NCI-H2196 treated with DMSO at 0.1 percent for 48 hours (cell line): ENCODE measurements around the gene DAAM2.

Source experiments
- DNase-seq: peaks from one replicate; lab custom pipeline; 2025; ENCODE audit not compliant: unreplicated experiment; lab: John Stamatoyannopoulos, UW

The DAAM2 gene

DNA sequence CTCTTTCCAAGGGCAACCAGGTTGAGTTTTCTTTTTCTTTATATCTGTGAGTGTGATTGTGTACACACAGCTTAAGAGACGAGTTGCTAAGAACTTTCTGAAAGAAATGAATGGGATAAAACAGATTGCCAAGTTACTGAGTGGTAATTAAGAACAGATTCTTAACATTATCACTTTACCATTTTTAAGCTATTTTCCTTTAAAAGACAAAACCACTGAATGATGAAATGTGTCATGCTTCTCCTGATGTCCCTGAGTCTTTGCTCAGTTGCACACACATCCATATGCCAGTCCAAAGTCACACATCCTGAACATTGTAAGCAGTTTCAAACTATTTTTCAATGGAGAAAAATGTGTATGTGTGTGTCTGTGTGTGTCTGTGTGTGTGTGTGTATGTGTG lies 5.5 kb upstream of the DAAM2 start:
- no peak for DNase-seq

DNA sequence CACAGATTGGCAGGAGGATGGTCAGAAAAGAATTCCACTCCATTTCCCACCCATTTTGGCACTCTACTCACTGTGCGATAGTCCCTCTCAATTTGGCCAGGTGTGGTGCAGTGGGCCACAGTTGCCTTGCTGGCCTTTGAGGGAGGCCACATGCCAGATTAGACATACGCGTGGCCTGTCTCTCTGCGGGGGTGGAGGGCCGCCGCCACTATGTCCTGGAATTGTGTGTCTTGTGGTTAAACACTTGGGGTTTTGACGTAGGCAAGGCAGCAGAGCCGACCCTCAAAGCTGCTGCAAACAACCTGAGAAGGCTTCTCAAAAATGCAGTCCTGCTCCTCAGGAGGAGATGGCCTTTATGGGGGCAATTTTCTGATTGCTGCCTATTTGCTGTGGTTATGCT lies 4.9 kb upstream of the DAAM2 start:
- DNase-seq = no peak

GRCh38 chr6:39790772-39791171 lies 1.4 kb upstream of the DAAM2 start:
- DNase-seq = no peak

- DNase-seq = no peak
These were observed 865 bp upstream of the DAAM2 start for GRCh38 chr6:39791311-39791710.

- DNase-seq = no peak
These were observed 619 bp downstream of the DAAM2 start for GRCh38 chr6:39792540-39793450.

DNA sequence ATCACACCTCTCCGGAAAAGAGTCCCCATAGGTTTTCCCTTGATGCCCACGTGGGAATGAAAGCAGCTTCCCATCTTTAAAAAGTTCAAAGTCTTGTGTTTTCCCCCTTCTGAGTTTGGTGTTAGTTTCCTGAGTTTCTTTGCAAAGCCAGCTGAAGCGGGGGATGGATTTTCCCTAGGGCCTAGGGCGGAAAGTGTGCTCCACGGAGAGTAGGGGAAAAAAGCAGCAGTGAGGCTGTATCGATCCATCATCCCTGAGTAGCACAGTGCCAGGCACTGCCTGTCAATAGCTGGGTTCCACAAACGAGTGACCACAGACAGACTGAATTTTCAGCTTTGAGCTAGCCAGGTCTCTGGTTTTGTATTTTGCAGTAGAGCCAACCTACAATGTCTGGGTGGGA lies 1.3 kb downstream of the DAAM2 start:
- DNase-seq = no peak

DNA sequence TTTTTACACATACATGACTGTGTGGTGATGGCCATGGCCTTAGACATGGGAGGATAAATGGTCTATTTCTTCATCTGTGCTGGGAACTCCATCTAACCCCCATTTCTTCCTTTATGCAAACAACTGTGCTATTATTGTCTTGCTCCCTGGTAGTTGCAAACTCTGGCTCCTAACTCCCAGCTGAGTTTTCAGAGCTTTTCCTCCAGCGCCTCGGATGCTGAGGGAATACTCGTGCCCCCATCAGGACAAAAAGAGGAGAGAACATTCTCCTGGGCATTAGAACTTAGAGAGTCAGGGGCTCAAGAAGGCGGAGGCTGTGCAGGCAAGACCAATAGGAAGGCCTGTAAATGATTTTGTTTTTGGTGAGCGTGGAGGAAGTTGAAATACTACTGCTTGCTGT lies 2.1 kb downstream of the DAAM2 start:
- no peak for DNase-seq

- DNase-seq = no peak
These were observed 5.6 kb downstream of the DAAM2 start for GRCh38 chr6:39797751-39798150.

DNA sequence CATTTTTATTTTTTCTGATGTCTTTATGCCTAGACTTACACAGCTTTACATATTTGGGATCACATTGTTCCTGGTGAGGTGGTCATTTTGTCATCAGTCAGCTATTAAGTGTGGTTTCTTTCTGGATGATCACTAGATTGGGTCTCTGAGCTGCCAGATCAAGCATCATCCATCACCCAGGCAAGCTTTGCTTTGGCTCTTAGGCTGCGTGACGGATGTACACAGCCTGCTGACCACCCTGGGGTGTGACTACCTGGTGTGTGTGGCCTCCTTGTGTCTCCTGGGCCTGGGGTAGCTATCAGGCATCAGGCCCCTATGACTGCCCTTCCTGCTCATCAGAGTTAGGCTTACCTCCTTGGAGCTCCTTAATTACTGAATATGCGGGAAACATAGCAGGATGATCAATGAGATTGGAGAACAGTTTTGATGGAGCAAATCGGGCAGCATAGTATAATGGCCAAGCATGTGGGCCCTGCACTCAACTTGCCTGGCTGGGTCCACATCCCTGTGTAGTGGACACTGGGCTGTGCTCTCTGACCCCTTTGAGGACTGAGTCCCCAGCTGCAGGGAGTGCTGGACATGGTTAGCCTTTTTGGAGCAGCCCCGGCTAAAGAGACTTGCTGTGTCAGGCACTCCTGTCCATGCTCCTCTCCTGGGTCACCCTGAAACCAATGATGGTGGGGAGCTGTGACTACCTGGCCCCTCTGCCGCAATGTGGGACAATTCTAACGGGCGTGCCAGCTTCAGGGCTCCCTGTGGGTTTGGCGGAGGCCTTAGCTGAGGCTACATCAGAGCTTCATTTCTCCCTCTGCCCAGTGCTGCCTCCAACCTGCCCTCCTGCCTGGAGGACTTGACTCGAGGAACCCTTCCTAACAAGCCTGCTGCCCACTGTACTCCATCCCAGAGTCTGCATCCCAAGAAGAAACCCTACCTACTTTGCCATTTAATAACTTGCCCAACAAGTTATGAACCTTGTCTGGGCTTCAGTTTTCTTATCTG lies 8.2 kb downstream of the DAAM2 start:
- no peak for DNase-seq

DNA sequence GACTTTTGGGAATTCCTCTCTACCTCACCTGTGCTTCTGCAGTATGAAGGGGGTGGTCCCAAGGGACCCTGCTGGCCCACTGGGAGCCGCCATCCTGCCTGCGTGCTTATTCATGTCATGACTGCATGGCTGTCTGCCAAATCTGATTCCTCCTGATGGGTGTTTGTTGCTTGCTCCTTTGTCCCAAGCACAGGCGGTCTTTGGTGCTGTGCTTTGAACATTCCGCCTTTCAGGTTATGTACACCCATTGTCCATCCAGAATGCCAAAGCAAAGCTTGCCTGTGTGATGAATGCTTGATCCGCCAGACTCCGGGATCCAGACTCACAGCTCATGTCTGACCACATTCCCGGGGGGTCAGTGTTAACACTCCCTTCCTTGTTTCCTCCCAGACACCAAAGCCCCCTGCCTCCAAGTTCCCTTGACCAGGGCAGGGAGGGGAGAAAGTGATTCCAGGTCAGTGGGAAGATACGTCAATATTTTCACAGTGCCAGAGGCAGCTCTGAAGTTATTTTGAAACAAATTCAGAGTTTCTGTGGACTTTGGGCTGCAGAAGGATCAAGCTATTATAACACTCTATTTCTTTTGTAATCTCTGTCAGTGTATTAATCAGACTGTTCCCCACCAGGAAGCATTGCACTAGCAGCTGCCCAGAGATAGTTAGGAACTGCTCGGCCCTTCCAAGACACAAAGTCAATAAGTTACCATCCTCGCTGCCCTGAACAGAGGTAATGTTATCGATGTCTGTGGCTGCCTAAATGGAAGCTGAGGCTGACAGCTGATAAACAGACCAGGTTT lies 9.5 kb downstream of the DAAM2 start:
- no peak for DNase-seq

- no peak for DNase-seq
These were observed 11.7 kb downstream of the DAAM2 start for GRCh38 chr6:39803872-39804271.

DNA sequence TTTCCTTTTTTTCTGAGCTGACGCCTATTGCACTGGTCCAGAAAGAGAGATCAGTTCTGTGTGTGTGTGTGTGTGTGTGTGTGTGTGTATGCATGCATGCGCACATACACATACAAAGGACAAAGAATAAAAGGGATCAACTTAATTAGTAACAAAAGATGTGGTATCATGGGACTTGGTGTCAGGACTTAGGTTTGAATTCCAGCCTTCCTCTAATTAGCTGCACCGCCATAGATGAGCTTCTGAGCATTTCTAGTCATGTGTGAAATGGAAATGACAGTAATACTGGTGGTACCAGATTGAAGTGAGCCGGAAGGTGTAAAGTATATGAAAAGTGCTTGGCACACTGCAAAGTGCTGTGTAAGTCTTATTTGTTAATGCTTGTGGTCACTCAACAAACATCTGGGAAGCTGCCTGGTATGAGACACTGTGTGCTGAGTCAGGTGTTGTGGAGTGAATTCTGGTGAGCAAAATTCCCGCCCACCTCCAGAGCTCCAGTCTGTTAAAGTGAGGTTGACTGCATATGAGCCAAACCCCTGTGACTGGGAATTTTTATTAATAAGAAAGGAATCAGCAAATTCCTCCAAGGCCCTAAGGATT lies 12.4 kb downstream of the DAAM2 start:
- no peak for DNase-seq

GRCh38 chr6:39806278-39806677 lies 14.1 kb downstream of the DAAM2 start:
- no peak for DNase-seq

DNA sequence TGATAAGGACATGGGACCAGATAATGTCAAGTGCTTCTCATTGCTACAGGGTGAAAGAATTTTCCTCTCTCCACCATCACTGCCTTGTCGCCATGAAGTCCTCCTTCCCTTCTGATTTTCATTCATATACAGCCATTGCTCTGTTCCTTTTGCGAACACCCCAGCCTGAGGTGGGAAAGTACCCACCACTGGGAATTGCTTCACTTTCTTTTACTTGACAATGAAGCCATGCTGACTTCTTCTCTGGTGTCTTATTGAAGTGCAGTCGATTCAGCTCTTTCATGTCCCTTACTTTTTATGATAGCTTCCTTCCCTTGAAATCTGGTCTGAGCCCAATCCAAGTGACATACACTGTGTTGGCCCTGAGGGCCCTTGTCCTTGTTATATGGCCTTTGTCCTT lies 16.2 kb downstream of the DAAM2 start:
- no peak for DNase-seq

DNA sequence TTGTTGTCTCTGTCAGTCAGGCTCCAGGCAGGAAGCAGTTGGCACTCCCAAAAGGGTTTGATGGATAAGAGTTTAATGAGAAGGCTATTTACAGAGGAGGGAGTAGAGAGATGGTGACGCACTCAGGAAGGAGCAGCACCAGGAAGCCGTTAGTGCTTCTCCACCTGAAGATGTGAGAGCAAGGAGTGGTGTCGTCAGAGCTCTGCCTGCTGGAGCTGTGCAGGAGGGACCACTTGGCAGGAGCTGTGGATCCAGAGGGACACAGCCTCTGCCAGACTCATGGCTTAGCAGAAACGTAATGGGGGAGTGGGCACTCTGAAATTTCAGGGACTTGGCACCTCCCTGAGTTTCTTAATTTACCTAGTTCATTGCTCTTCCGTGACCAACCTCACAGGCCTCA lies 16.8 kb downstream of the DAAM2 start:
- no peak for DNase-seq

- no peak for DNase-seq
These were observed 19.7 kb downstream of the DAAM2 start for GRCh38 chr6:39811835-39812345.

- DNase-seq = no peak
These were observed 20.3 kb downstream of the DAAM2 start for GRCh38 chr6:39812496-39812852.

GRCh38 chr6:39812853-39813533 lies 20.8 kb downstream of the DAAM2 start:
- DNase-seq = no peak

- no peak for DNase-seq
These were observed 22.1 kb downstream of the DAAM2 start for GRCh38 chr6:39814236-39814635.

DNA sequence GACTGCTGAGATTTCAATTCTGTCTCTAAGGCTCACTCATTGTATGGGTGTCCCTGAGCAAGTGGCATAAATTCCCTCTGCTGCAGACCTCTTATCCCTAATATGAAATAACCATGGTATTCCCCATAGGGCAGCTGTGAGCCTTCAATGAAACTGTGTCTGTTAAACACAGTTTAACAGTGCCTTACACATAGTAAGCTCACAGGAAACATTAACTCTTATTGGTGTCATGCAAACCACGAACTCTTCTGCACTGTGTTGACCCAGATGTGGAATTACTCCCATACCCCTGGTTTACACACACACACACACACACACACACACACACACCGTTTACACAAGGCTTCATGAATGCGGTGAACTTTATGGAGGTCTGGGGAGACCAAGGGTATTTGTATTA lies 23.2 kb downstream of the DAAM2 start:
- no peak for DNase-seq
